ENCODE results near the gene MT1F. TPM values are rescaled to one million over a fixed set of nuclear protein-coding genes. Genes with fewer than 3 reads are reported as not detected.

MT1F gene
- total RNA-seq, 3 donors from 2014 or later: 6.1 to 35.5 (median 27.8) TPM

- Histone ChIP-seq H3K4me1 (ENCODE audit: low read depth) (peaks cover 11% of the 10 kb centered on the region), H3K9me3 (no peaks in the 10 kb centered on the region), H3K4me3 (no peak overlapping the region), H3K36me3 (ENCODE audit: low read depth) (no peaks in the 10 kb centered on the region)
- ATAC-seq (peak; percentile 79), DNase-seq (no peak)
- TF ChIP-seq CTCF (IDR thresholded peaks at IDR 0.05): no peak
- intact Hi-C loops (cut with DNase I, micrococcal nuclease): no loop called here
Measured at GRCh38 chr16:56649820-56650219, 7.9 kb upstream of the MT1F start.

GRCh38 chr16:56651586-56651985, 6.2 kb upstream of the MT1F start, which contains the start of gene MT1B:
Gene MT1B (plus strand): TSS chr16:56651886. CDS start chr16:56651954, 68 bp downstream.
- Histone ChIP-seq H3K36me3 (ENCODE audit: low read depth) (no peaks in the 10 kb centered on the region), H3K4me3 (no peak within 1 kb of the TSS), H3K4me1 (ENCODE audit: low read depth) (peaks cover 11% of the 10 kb centered on the region), H3K9me3 (no peaks in the 10 kb centered on the region)
- DNase-seq: no peak
- TF ChIP-seq CTCF (IDR thresholded peaks at IDR 0.05): no peak
- no peak for ATAC-seq
- intact Hi-C loops (cut with DNase I, micrococcal nuclease): no loop called here

- H3K9me3 ChIP-seq: no peaks in the 10 kb centered on the region
- no peak for TF ChIP-seq CTCF (IDR thresholded peaks at IDR 0.05)
- H3K4me1 ChIP-seq (ENCODE audit: low read depth): peaks cover 11% of the 10 kb centered on the region
- intact Hi-C loops (cut with DNase I, micrococcal nuclease): no loop called here
- no peak overlapping the region for H3K4me3 ChIP-seq
- H3K36me3 ChIP-seq (ENCODE audit: low read depth): no peaks in the 10 kb centered on the region
- no peak for DNase-seq
- ATAC-seq: no peak
Measured at GRCh38 chr16:56652600-56652999, 5.2 kb upstream of the MT1F start.

- TF ChIP-seq CTCF (IDR thresholded peaks at IDR 0.05): no peak
- Histone ChIP-seq H3K4me3 (no peak overlapping the region), H3K4me1 (ENCODE audit: low read depth) (peaks cover 11% of the 10 kb centered on the region), H3K36me3 (ENCODE audit: low read depth) (no peaks in the 10 kb centered on the region), H3K9me3 (no peaks in the 10 kb centered on the region)
- DNase-seq (no peak), ATAC-seq (no peak)
- intact Hi-C loops (cut with DNase I, micrococcal nuclease): no loop called here
Measured at GRCh38 chr16:56653218-56653617, 4.5 kb upstream of the MT1F start.

GRCh38 chr16:56658327-56658875, 642 bp downstream of the MT1F start:
- H3K4me1 ChIP-seq (ENCODE audit: low read depth): peaks cover 15% of the 10 kb centered on the region
- no peaks in the 10 kb centered on the region for H3K9me3 ChIP-seq
- ATAC-seq: no peak
- intact Hi-C loops (cut with DNase I, micrococcal nuclease): no loop called here
- TF ChIP-seq CTCF (IDR thresholded peaks at IDR 0.05): no peak
- H3K4me3 ChIP-seq: no peak overlapping the region
- no peaks in the 10 kb centered on the region for H3K36me3 ChIP-seq (ENCODE audit: low read depth)
- DNase-seq: peak in 1 of 3 donors; percentile 55

Data from mucosa of descending colon (tissue), 3 donors.